ENCODE results near the gene ZNF300. TPM values are rescaled to one million over a fixed set of nuclear protein-coding genes. Genes with fewer than 3 reads are reported as not detected.
"Not testable (repeated sequence)": the region's sequence is repeated elsewhere in the genome, so short reads cannot be mapped to it uniquely, and the experiment has no call there.

The ZNF300 gene
- total RNA-seq, 1 donor from 2014 or later, result 3.3 TPM

GRCh38 chr5:150846308-150846653, 58.5 kb downstream of the ZNF300 start, which contains the start of gene IRGM:
Gene IRGM (plus strand): TSS chr5:150846521. CDS start chr5:150848124, 1,603 bp downstream.
- not testable (repeated sequence) for DNase-seq (ENCODE audit: low read depth)

GRCh38 chr5:150845185-150845859, 59.5 kb downstream of the ZNF300 start:
- not testable (repeated sequence) for DNase-seq (ENCODE audit: low read depth)

Other genes with a start within 250 kb of the ZNF300 start
- gene MYOZ3, start 243.7 kb downstream of the ZNF300 start, total RNA-seq, result 0.16 and 0.40 TPM in 2 replicates
- gene RBM22, start 203.9 kb downstream of the ZNF300 start, total RNA-seq, result 35.0 and 40.9 TPM in 2 replicates
- gene DCTN4, start 146.0 kb downstream of the ZNF300 start, total RNA-seq, result 78.9 and 82.4 TPM in 2 replicates
- gene SMIM3, start 126.2 kb downstream of the ZNF300 start, total RNA-seq, result 67.1 and 74.6 TPM in 2 replicates
- gene IRGM, start 58.5 kb downstream of the ZNF300 start, total RNA-seq, result 0.16 TPM in 1 of 2 replicates, not detected in the other
- 3.7 and 5.6 TPM in 2 replicates for gene GPX3, start 115.6 kb upstream of the ZNF300 start, total RNA-seq
- 213 and 269 TPM in 2 replicates for gene TNIP1, start 176.1 kb upstream of the ZNF300 start, total RNA-seq

Measured in myocyte (in vitro differentiated cells).